ENCODE data around the gene KCTD16.

Gene KCTD16

GRCh38 chr5:144481861-144482260, 311.2 kb downstream of the KCTD16 start:
- no peaks in the 10 kb centered on the region for H3K36me3 Mint-ChIP-seq (ENCODE audit: low read depth)
- H3K4me1 Mint-ChIP-seq = peaks cover under 1% of the 10 kb centered on the region
- H3K27ac Mint-ChIP-seq = no peak overlapping the region
- DNase-seq = no peak
- no peak for TF ChIP-seq CTCF (IDR thresholded peaks at IDR 0.05)
- no peak overlapping the region for H3K4me3 Mint-ChIP-seq
- no peaks in the 10 kb centered on the region for H3K27me3 Mint-ChIP-seq (ENCODE audit: low read depth, poor library complexity)
- H3K9me3 Mint-ChIP-seq = no peaks in the 10 kb centered on the region

- no peak overlapping the region for H3K27ac Mint-ChIP-seq
- no peaks in the 10 kb centered on the region for H3K27me3 Mint-ChIP-seq (ENCODE audit: low read depth, poor library complexity)
- H3K4me1 Mint-ChIP-seq = peaks cover 21% of the 10 kb centered on the region
- no peaks in the 10 kb centered on the region for H3K36me3 Mint-ChIP-seq (ENCODE audit: low read depth)
- no peak for DNase-seq
- TF ChIP-seq CTCF (IDR thresholded peaks at IDR 0.05) = no peak
- no peak overlapping the region for H3K4me3 Mint-ChIP-seq
- no peaks in the 10 kb centered on the region for H3K9me3 Mint-ChIP-seq
Observed at GRCh38 chr5:144484124-144484897, 313.6 kb downstream of the KCTD16 start.

- TF ChIP-seq CTCF (IDR thresholded peaks at IDR 0.05) = no peak
- Mint-ChIP-seq H3K36me3 (ENCODE audit: low read depth) (no peaks in the 10 kb centered on the region), H3K27me3 (ENCODE audit: low read depth, poor library complexity) (no peaks in the 10 kb centered on the region), H3K4me3 (no peak overlapping the region), H3K9me3 (peaks cover 11% of the 10 kb centered on the region), H3K4me1 (peaks cover 21% of the 10 kb centered on the region), H3K27ac (no peak overlapping the region)
- DNase-seq = no peak
Observed at GRCh38 chr5:144485540-144485939, 314.9 kb downstream of the KCTD16 start.

GRCh38 chr5:144487207-144487606, 316.5 kb downstream of the KCTD16 start:
- Mint-ChIP-seq H3K4me3 (no peak overlapping the region), H3K27ac (no peak overlapping the region), H3K27me3 (ENCODE audit: low read depth, poor library complexity) (no peaks in the 10 kb centered on the region), H3K36me3 (ENCODE audit: low read depth) (no peaks in the 10 kb centered on the region), H3K9me3 (peaks cover 21% of the 10 kb centered on the region), H3K4me1 (peaks cover 21% of the 10 kb centered on the region)
- DNase-seq = no peak
- no peak for TF ChIP-seq CTCF (IDR thresholded peaks at IDR 0.05)

- Mint-ChIP-seq H3K9me3 (peaks cover 21% of the 10 kb centered on the region), H3K4me3 (no peak overlapping the region), H3K4me1 (peaks cover 21% of the 10 kb centered on the region), H3K27me3 (ENCODE audit: low read depth, poor library complexity) (no peaks in the 10 kb centered on the region), H3K27ac (no peak overlapping the region), H3K36me3 (ENCODE audit: low read depth) (no peaks in the 10 kb centered on the region)
- no peak for TF ChIP-seq CTCF (IDR thresholded peaks at IDR 0.05)
- DNase-seq = no peak
Observed at GRCh38 chr5:144487761-144488160, 317.1 kb downstream of the KCTD16 start.

- no peak for TF ChIP-seq CTCF (IDR thresholded peaks at IDR 0.05)
Observed at GRCh38 chr5:144503123-144503522, 332.4 kb downstream of the KCTD16 start.

More at GRCh38 chr5:144503123-144503522, 332.4 kb downstream of the KCTD16 start:
- Mint-ChIP-seq H3K27me3 (ENCODE audit: low read depth, poor library complexity) (no peaks in the 10 kb centered on the region), H3K36me3 (ENCODE audit: low read depth) (no peaks in the 10 kb centered on the region), H3K27ac (no peak overlapping the region), H3K4me1 (peaks cover 7% of the 10 kb centered on the region), H3K9me3 (peaks cover 15% of the 10 kb centered on the region), H3K4me3 (no peak overlapping the region)
- no peak for DNase-seq

Data from nephron progenitor cell (in vitro differentiated cells).